AG04449 (cell line): ENCODE measurements around the gene PITPNB.

Source experiments
- CTCF ChIA-PET: fragments of 350-600 bp; formaldehyde crosslinking; extraction: SDS; loops from one replicate; lab custom pipeline; 2021; ENCODE audit warnings: antibody characterized with exemption; lab: Yijun Ruan, JAX
- POLR2A ChIA-PET: fragments of 400-600, 350-600 bp; formaldehyde crosslinking; extraction: SDS; loops from one replicate; lab custom pipeline; 2020; ENCODE audit warnings: antibody characterized with exemption, inconsistent platforms; lab: Yijun Ruan, JAX
- DNase-seq: peaks from one replicate; pipeline ENCODE4 v3.0.0-alpha.2; 2010; ENCODE audit warnings: low read depth, low spot score
- H3K4me3 ChIP-seq: 2 replicates; pipeline ENCODE4 v1.5.1; 2011; ENCODE audit warnings: low read depth, mild to moderate bottlenecking, control low read depth, low read length
- TF ChIP-seq, protein P1 (sequence below): IDR thresholded peaks from one replicate; pipeline ENCODE4 v1.5.1; 2011; ENCODE audit warnings: mild to moderate bottlenecking, moderate library complexity, low read length, control low read depth, inconsistent platforms; ENCODE audit not compliant: insufficient read depth; ENCODE audit errors: missing control alignments

PITPNB gene

DNA sequence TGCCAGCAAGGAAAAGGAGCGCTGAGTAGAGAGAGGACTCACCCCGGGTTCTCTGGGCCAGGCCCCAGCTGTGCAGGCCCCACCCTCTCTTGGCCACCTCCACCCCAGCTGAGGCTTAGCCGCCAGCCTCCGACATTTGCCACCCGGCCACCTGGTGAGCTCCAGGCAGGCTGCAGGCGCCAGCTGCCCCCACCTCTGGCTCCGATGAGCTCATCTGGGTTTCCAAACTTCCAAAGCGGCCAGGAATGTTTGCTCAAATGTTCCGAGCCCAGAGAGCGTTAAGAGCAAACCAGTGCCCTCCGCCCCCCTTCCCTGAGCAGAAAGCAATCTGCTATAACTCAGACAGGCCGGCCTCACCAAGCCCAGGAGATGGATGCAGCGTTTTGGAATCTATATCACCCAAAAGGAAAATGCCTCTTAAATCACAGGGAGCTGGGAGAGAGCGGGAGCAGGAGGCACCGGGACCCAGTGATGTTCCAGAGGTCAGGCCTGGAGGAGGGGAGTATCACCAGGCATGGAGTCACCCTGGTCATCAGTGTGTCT lies 108.4 kb downstream of the PITPNB start:
- DNase-seq: no peak
- ChIA-PET POLR2A (no interaction called here), CTCF (interaction anchor here (1.0 to 1.2 kb wide), 2 partner anchors 1054 to 1130 kb away, joined by 3 to 4 read pairs; no protein-coding TSS in a partner anchor)
- TF ChIP-seq, protein P1, sequence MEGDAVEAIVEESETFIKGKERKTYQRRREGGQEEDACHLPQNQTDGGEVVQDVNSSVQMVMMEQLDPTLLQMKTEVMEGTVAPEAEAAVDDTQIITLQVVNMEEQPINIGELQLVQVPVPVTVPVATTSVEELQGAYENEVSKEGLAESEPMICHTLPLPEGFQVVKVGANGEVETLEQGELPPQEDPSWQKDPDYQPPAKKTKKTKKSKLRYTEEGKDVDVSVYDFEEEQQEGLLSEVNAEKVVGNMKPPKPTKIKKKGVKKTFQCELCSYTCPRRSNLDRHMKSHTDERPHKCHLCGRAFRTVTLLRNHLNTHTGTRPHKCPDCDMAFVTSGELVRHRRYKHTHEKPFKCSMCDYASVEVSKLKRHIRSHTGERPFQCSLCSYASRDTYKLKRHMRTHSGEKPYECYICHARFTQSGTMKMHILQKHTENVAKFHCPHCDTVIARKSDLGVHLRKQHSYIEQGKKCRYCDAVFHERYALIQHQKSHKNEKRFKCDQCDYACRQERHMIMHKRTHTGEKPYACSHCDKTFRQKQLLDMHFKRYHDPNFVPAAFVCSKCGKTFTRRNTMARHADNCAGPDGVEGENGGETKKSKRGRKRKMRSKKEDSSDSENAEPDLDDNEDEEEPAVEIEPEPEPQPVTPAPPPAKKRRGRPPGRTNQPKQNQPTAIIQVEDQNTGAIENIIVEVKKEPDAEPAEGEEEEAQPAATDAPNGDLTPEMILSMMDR: no peak
- no peak overlapping the region for H3K4me3 ChIP-seq

DNA sequence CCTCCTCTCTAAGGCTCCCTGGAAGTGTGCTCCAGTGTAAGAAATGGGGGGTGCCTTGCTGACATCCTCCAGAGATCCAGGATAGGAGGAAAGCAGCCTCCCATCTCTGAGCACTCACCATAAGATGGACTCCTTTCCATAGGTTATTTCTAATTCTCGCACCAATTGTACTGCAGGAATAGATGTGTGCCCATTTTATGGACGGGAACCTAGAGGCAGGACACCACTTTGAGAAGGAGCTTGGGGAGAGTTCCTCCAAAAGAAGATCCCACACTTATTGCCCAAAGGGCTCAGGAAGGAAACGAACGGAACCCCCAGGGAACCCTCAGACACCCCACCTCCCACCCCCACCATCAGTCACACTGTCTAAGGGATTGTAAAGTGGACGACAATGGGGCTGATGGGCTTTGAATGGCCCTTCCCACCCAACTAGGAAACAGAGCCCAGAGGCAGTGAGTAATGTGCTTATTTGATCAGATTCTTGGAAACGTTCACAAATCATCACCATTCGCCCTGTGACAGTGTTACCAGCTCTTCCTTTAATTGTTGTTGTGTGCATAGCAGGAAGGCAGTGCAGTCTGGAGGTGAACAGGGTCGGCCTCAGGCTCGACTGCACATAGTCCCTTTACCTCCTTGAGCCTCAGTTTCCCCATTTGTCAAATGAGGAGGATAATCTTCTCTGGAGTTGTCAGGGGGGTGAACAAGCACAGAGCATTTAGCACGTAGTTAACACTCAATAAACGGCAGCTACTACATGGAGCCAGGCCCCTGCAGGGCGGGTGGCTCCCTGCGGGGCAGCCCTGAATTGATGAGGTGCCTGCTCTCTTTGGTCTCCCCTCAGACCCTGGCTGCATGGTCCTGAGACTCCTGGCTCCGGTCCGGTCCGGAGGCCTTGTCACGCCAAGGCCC lies 109.1 kb downstream of the PITPNB start:
- no peak overlapping the region for H3K4me3 ChIP-seq
- no peak for DNase-seq
- ChIA-PET POLR2A (no interaction called here), CTCF (interaction anchor here (1.0 to 1.2 kb wide), 2 partner anchors 1053 to 1130 kb away, joined by 3 to 4 read pairs; no protein-coding TSS in a partner anchor)
- TF ChIP-seq, protein P1: no peak

DNA sequence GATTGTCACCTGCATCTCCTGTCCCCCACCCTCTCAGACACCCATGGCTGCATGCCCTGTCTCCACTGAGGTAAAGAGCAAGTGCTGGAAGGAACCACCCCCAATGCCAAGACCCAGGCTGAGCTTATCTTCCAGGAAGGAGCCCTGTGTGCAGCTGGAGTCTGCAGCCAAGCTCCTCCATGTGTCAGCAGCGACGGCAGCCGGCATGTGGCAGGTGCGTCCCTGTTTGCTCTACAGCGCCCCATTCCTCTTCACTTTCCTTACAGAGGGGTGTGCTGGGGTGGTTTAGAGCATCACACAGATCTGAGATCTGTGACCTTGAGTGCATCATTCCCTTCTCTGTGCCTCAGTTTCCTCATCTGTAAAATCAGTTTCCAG lies 109.8 kb downstream of the PITPNB start:
- ChIA-PET CTCF (no interaction called here), POLR2A (no interaction called here)
- DNase-seq: no peak
- TF ChIP-seq, protein P1: no peak
- H3K4me3 ChIP-seq: no peak overlapping the region

DNA sequence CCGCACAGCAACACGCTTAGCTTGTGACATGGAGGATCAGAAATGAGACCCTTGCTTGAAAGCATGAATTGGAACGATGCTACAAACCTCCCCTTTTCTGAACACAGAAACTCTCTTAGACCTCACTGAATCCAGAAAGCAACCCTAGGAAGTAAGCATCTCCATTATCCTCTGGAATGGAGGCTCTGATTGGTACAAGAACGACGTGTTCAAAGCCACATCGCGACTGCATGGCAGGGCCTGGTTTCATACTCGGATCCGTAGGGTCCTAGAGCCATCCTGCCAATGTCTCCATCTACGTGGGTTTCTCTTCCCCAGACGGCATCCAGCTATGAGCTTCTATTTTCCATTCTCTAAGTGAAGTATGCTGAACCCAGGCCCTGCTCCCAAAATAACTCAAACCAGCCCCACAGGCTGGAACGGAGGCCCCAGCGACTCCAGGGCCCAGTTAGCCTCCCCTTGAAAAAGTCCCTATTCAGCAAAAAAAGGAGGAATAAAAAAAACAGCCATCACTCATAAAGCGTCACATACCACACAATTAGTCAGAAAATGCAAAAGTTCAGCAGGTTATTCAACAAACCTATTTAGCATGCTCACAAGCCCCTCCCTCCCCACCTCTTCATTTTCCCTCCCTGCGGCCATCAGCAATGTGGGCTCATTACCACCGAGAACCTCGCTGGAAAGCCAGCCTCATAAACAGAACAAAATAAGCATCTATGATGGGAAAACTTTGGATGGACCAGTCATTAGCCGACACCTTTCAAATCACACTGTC lies 110.4 kb downstream of the PITPNB start:
- CTCF ChIA-PET: interaction anchor here (0.7 to 1.2 kb wide), 4 partner anchors 87 to 1053 kb away, joined by 3 to 5 read pairs (median 3); no protein-coding TSS in a partner anchor
- TF ChIP-seq, protein P1: no peak
- no peak for DNase-seq
- no peak overlapping the region for H3K4me3 ChIP-seq
- POLR2A ChIA-PET: no interaction called here

DNA sequence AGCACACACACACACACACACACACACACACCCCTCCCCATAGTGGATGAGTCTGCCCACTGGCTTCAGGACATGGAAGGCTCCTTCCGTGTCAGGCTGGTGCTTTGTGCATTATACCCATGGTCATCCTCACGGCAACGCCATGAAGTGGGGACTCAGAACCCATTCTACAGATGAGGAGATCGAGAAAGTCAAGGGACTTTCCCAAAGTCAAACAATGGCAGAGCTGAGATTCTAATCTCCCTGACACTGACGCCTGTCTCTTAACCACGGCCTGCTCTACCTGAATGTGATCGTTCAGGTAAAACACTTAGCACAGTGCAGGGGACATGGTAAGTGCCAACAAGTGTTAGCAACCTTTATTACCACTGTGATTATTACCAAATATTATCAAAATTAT lies 113.2 kb downstream of the PITPNB start:
- no peak overlapping the region for H3K4me3 ChIP-seq
- ChIA-PET CTCF (interaction anchor here (1.0 to 2.8 kb wide), 6 partner anchors 10 to 1125 kb away, joined by 3 to 10 read pairs (median 4); no protein-coding TSS in a partner anchor), POLR2A (interaction anchor here (0.7 kb wide), 1 partner anchor 1061 kb away, joined by 3 read pairs; no protein-coding TSS in a partner anchor)
- DNase-seq: no peak
- TF ChIP-seq, protein P1: no peak
